ENCODE data around the gene SYN1.

The SYN1 gene

GRCh38 chrX:47574547-47575301, 44.9 kb downstream of the SYN1 start:
- DNase-seq (ENCODE audit: insufficient read length, low spot score), result no peak
- FAIRE-seq, result peak; percentile 11

- no peak for DNase-seq (ENCODE audit: insufficient read length, low spot score)
- FAIRE-seq, result no peak
Observed at GRCh38 chrX:47574076-47574546, 45.5 kb downstream of the SYN1 start.

GRCh38 chrX:47573341-47574075, 46.1 kb downstream of the SYN1 start:
- no peak for DNase-seq (ENCODE audit: insufficient read length, low spot score)
- no peak for FAIRE-seq

GRCh38 chrX:47572773-47573340, 46.8 kb downstream of the SYN1 start:
- FAIRE-seq, result no peak
- no peak for DNase-seq (ENCODE audit: insufficient read length, low spot score)

- FAIRE-seq (no peak), DNase-seq (ENCODE audit: insufficient read length, low spot score) (no peak)
Observed at GRCh38 chrX:47571896-47572295, 47.8 kb downstream of the SYN1 start.

GRCh38 chrX:47571215-47571614, 48.4 kb downstream of the SYN1 start:
- FAIRE-seq (no peak), DNase-seq (ENCODE audit: insufficient read length, low spot score) (no peak)

- FAIRE-seq (no peak), DNase-seq (ENCODE audit: insufficient read length, low spot score) (no peak)
Observed at GRCh38 chrX:47570794-47571193, 48.9 kb downstream of the SYN1 start.

- FAIRE-seq, result no peak
- DNase-seq (ENCODE audit: insufficient read length, low spot score), result no peak
Observed at GRCh38 chrX:47568656-47569295, 50.9 kb downstream of the SYN1 start.

- FAIRE-seq (no peak), DNase-seq (ENCODE audit: insufficient read length, low spot score) (no peak)
Observed at GRCh38 chrX:47566841-47567240, 52.8 kb downstream of the SYN1 start.

GRCh38 chrX:47564438-47565085, 55.1 kb downstream of the SYN1 start:
- no peak for DNase-seq (ENCODE audit: insufficient read length, low spot score)
- no peak for FAIRE-seq

GRCh38 chrX:47563801-47564315, 55.8 kb downstream of the SYN1 start:
- FAIRE-seq, result no peak
- DNase-seq (ENCODE audit: insufficient read length, low spot score), result no peak

GRCh38 chrX:47562615-47563243, 56.9 kb downstream of the SYN1 start:
- FAIRE-seq (peak; percentile 73), DNase-seq (ENCODE audit: insufficient read length, low spot score) (no peak)

GRCh38 chrX:47561659-47562151, 58.0 kb downstream of the SYN1 start:
- FAIRE-seq (no peak), DNase-seq (ENCODE audit: insufficient read length, low spot score) (no peak)

- FAIRE-seq (peak; percentile 100), DNase-seq (ENCODE audit: insufficient read length, low spot score) (peak; percentile 61)
Observed at GRCh38 chrX:47560934-47561658, 58.6 kb downstream of the SYN1 start, which contains the start of gene ARAF. TSS of gene ARAF (plus strand) at chrX:47561205. CDS start at chrX:47562968, 1,763 bp downstream.

GRCh38 chrX:47560179-47560933, 59.3 kb downstream of the SYN1 start:
- DNase-seq (ENCODE audit: insufficient read length, low spot score), result no peak
- FAIRE-seq, result no peak

GRCh38 chrX:47558436-47558835, 61.2 kb downstream of the SYN1 start:
- DNase-seq (ENCODE audit: insufficient read length, low spot score), result no peak
- FAIRE-seq, result no peak

GRCh38 chrX:47556045-47556623, 63.5 kb downstream of the SYN1 start:
- peak; percentile 100 for FAIRE-seq

GRCh38 chrX:47543496-47543895, 76.2 kb downstream of the SYN1 start:
- no peak for DNase-seq (ENCODE audit: insufficient read length, low spot score)
- FAIRE-seq, result no peak

More at GRCh38 chrX:47556045-47556623, 63.5 kb downstream of the SYN1 start:
- DNase-seq (ENCODE audit: insufficient read length, low spot score), result no peak
